ENCODE measurements around the gene ZC3H12D. TPM values are rescaled to one million over a fixed set of nuclear protein-coding genes. Genes with fewer than 3 reads are reported as not detected.
"Not testable (repeated sequence)": the region's sequence is repeated elsewhere in the genome, so short reads cannot be mapped to it uniquely, and the experiment has no call there.

ZC3H12D gene
- total RNA-seq, 1 donor: under 0.01 TPM

GRCh38 chr6:149446791-149447376 lies 37.9 kb downstream of the ZC3H12D start:
- no peak overlapping the region for H3K4me3 ChIP-seq (ENCODE audit: low read depth, low read length)
- no peak for DNase-seq (ENCODE audit: low read depth)
- no peak for TF ChIP-seq CTCF (IDR thresholded peaks at IDR 0.05; ENCODE audit: insufficient read depth, low read depth, low read length)

DNA sequence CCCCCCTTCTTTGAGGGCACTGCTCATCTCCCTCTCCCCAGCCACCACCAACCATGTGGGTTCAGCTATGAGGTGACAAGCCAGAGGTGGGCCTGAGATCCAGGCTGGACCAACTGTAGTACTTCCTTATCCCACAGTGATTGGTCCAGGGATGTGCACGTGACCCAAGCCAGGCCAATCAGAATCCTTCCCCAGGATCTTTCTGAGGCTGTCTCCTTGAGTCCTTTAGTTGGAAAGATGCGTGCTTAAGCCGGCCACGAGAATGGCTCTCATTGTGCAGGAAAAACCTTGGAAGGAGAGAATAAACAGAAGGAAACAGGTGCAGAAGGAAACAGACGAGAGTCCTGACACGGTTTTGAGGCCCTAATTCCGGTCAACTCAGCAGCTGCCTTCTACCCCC lies 39.2 kb downstream of the ZC3H12D start:
- TF ChIP-seq CTCF (IDR thresholded peaks at IDR 0.05; ENCODE audit: insufficient read depth, low read depth, low read length): no peak
- no peak overlapping the region for H3K4me3 ChIP-seq (ENCODE audit: low read depth, low read length)
- no peak for DNase-seq (ENCODE audit: low read depth)

- no peak overlapping the region for H3K4me3 ChIP-seq (ENCODE audit: low read depth, low read length)
- TF ChIP-seq CTCF (IDR thresholded peaks at IDR 0.05; ENCODE audit: insufficient read depth, low read depth, low read length): no peak
- no peak for DNase-seq (ENCODE audit: low read depth)
Observed at GRCh38 chr6:149445095-149445466, 39.7 kb downstream of the ZC3H12D start.

DNA sequence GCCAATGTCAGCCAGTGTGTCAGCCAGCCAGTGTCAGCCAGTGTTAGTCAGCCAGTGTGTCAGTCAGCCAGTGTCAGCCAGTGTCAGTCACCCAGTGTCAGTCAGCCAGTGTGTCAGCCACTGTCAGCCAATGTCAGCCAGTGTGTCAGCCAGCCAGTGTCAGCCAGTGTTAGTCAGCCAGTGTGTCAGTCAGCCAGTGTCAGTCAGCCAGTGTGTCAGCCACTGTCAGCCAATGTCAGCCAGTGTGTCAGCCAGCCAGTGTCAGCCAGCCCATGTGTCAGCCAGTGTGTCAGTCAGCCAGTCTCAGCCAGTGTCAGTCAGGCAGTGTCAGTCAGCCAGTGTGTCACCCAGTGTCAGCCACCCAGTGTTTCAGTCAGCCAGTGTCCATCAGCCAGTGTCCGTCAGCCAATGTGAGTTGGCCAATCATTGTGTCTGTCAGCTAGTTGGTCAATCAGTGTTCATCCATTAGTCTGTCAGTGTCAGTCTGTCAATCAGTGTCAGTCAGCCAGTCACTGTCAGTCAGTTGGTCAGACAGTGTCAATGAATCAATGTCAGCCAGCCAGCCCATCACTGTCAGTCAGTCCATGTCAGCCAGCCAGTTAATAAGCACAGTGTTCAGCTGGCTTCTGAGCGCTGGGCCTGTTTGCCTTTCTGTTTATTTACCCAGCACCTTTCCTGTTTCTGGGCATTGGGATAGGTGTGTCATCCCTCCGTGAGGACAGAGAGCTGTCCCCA lies 40.3 kb downstream of the ZC3H12D start:
- not testable (repeated sequence) for H3K4me3 ChIP-seq (ENCODE audit: low read depth, low read length); DNase-seq (ENCODE audit: low read depth)

DNA sequence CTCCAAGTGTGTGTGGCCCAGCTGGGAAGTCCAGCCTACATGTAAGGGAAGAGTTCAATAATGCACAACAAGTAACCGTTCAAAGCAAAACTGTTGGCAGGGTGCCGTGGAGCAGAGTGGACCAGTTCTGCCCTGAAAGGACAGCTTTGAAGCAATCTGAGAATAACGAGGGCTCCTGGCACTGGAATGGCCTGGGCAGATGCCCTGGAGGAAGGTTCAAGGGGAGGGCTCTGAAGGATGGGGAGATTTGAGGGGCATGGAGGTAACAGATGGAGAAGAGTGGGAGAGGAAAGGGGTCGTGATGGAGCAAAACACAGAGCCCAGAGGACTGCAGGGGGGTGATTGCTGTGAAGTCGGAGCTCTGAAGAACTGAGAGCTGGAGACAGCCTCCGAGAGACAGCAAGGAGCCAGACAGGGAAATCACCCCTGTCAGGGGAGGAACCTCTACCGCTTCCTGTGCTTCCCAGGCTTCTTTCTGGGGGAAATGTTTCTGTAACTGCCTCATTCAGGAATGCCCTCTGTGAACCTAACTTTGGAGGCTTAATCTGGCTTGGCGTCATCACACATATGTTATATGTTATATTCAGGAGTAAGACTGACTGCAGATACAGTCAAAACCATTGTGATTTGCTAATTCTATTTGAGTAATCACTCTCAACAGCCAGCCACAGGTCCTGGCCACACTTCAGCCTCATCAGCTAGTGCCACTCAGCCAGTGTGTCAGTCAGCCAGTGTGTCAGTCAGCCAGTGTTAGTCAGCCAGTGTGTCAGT lies 41.2 kb downstream of the ZC3H12D start:
- no peak for TF ChIP-seq CTCF (IDR thresholded peaks at IDR 0.05; ENCODE audit: insufficient read depth, low read depth, low read length)
- DNase-seq (ENCODE audit: low read depth): peak; percentile 71

GRCh38 chr6:149441740-149442139 lies 43.1 kb downstream of the ZC3H12D start:
- no peak for TF ChIP-seq CTCF (IDR thresholded peaks at IDR 0.05; ENCODE audit: insufficient read depth, low read depth, low read length)
- H3K4me3 ChIP-seq (ENCODE audit: low read depth, low read length): no peak overlapping the region

More for the DNA sequence above, 41.2 kb downstream of the ZC3H12D start:
- H3K4me3 ChIP-seq (ENCODE audit: low read depth, low read length): no peak overlapping the region

More at GRCh38 chr6:149441740-149442139, 43.1 kb downstream of the ZC3H12D start:
- DNase-seq (ENCODE audit: low read depth): no peak
